ENCODE results near the gene ITGA2.

DNA sequence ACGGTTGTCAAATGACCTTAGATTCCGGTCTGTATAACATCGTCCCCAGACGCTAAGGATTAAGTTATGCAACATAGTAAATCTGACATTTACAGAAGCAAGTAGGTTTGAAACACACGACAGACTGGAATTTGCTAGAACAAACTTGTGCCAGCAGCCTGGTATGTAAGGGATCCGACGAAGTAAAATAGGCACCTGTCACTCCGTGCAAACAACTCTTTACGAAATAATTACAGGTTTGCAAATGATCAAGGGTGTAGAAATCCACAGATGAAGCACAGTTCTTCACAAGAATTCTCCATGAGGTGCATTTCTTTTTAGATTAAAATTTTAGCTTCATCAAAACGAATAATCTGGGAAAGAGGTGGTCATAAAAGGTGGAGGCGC, 119.9 kb downstream of the ITGA2 start:
- TF ChIP-seq ZC3H10 (CRISPR knock-in tag; IDR thresholded peaks at IDR 0.05) (no peak), RARB (CRISPR knock-in tag; IDR thresholded peaks at IDR 0.05) (no peak), TOX (CRISPR knock-in tag; IDR thresholded peaks at IDR 0.05; ENCODE audit: borderline replicate concordance) (no peak), SNAI2 (CRISPR knock-in tag; IDR thresholded peaks at IDR 0.05) (no peak), ZNF565 (CRISPR knock-in tag; conservative IDR thresholded peaks at IDR 0.05; ENCODE audit: low read depth) (no peak), ZNF8 (CRISPR knock-in tag; IDR thresholded peaks at IDR 0.05) (no peak), ZFP30 (CRISPR knock-in tag; IDR thresholded peaks at IDR 0.05) (no peak), ARNTL (CRISPR knock-in tag; IDR thresholded peaks at IDR 0.05; ENCODE audit: borderline replicate concordance, low read depth) (no peak), ZNF70 (CRISPR knock-in tag; IDR thresholded peaks at IDR 0.05) (no peak)
- TF ChIP-seq, protein P1, sequence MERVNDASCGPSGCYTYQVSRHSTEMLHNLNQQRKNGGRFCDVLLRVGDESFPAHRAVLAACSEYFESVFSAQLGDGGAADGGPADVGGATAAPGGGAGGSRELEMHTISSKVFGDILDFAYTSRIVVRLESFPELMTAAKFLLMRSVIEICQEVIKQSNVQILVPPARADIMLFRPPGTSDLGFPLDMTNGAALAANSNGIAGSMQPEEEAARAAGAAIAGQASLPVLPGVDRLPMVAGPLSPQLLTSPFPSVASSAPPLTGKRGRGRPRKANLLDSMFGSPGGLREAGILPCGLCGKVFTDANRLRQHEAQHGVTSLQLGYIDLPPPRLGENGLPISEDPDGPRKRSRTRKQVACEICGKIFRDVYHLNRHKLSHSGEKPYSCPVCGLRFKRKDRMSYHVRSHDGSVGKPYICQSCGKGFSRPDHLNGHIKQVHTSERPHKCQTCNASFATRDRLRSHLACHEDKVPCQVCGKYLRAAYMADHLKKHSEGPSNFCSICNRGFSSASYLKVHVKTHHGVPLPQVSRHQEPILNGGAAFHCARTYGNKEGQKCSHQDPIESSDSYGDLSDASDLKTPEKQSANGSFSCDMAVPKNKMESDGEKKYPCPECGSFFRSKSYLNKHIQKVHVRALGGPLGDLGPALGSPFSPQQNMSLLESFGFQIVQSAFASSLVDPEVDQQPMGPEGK (CRISPR knock-in tag; IDR thresholded peaks at IDR 0.05; ENCODE audit: borderline replicate concordance), result no peak
- TF ChIP-seq, protein P2, sequence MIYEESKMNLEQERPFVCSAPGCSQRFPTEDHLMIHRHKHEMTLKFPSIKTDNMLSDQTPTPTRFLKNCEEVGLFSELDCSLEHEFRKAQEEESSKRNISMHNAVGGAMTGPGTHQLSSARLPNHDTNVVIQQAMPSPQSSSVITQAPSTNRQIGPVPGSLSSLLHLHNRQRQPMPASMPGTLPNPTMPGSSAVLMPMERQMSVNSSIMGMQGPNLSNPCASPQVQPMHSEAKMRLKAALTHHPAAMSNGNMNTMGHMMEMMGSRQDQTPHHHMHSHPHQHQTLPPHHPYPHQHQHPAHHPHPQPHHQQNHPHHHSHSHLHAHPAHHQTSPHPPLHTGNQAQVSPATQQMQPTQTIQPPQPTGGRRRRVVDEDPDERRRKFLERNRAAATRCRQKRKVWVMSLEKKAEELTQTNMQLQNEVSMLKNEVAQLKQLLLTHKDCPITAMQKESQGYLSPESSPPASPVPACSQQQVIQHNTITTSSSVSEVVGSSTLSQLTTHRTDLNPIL (CRISPR knock-in tag; IDR thresholded peaks at IDR 0.05; ENCODE audit: low read depth), result no peak
- TF ChIP-seq, protein P3, sequence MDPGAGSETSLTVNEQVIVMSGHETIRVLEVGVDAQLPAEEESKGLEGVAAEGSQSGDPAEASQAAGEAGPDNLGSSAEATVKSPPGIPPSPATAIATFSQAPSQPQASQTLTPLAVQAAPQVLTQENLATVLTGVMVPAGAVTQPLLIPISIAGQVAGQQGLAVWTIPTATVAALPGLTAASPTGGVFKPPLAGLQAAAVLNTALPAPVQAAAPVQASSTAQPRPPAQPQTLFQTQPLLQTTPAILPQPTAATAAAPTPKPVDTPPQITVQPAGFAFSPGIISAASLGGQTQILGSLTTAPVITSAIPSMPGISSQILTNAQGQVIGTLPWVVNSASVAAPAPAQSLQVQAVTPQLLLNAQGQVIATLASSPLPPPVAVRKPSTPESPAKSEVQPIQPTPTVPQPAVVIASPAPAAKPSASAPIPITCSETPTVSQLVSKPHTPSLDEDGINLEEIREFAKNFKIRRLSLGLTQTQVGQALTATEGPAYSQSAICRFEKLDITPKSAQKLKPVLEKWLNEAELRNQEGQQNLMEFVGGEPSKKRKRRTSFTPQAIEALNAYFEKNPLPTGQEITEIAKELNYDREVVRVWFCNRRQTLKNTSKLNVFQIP (CRISPR knock-in tag; IDR thresholded peaks at IDR 0.05; ENCODE audit: borderline replicate concordance, low read depth), result no peak

Measured in SK-N-SH treated with all-trans-retinoic acid at 6 μM for 48 hours (cell line).